Measurements from ENCODE around the gene CYLD.

The CYLD gene

DNA sequence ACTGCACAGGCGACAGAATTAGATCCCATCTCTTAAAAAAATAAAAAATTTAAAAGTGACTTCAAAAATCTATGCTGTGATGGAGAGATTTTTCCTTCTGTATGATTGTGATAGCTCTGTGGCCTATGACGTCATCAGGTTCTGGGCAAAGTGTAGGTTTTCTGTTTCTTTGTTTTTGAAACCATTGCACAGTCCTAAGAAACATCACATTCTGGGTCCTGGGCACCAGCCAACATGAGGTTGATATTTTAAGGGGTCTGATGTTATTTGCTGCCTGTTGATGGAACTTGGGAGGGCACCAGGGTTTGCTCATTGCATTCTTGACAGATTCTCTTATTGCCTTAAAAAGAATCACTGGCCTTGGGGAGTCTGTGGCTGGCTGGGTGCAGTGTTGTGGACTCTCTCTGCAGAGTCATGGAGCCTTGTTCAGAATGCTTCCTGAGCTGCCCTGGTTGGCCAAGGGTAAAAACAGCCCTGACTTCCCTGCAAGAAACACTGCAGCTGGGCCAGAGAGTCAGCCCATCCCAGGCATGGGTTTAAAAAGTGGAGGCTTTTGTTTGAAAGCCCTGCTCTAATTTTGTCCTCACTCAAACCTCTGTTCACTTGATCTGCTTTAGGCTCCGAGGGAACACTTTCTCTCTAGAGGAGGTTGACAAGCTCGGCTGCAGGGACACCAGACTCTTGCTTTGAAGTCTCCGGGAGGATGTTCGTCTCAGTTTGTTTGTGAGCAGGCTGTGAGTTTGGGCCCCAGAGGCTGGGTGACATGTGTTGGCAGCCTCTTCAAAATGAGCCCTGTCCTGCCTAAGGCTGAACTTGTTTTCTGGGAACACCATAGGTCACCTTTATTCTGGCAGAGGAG, 10.5 kb upstream of the CYLD start:
- H3K27ac ChIP-seq, result no peak overlapping the region
- H3K27me3 ChIP-seq (replicated peaks), result no peaks in the 10 kb centered on the region
- in situ Hi-C loops (cut with HindIII; ENCODE audit: low pct_ligation_motif_present, low sequenced_read_pairs), result no loop called here
- no peak for DNase-seq
- H3K36me3 ChIP-seq (replicated peaks), result no peaks in the 10 kb centered on the region
- TF ChIP-seq, protein P1, sequence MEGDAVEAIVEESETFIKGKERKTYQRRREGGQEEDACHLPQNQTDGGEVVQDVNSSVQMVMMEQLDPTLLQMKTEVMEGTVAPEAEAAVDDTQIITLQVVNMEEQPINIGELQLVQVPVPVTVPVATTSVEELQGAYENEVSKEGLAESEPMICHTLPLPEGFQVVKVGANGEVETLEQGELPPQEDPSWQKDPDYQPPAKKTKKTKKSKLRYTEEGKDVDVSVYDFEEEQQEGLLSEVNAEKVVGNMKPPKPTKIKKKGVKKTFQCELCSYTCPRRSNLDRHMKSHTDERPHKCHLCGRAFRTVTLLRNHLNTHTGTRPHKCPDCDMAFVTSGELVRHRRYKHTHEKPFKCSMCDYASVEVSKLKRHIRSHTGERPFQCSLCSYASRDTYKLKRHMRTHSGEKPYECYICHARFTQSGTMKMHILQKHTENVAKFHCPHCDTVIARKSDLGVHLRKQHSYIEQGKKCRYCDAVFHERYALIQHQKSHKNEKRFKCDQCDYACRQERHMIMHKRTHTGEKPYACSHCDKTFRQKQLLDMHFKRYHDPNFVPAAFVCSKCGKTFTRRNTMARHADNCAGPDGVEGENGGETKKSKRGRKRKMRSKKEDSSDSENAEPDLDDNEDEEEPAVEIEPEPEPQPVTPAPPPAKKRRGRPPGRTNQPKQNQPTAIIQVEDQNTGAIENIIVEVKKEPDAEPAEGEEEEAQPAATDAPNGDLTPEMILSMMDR (IDR thresholded peaks at IDR 0.05; ENCODE audit: low read depth, low read length, missing control alignments), result no peak
- no peak overlapping the region for H3K4me3 ChIP-seq (ENCODE audit: low read depth, low read length)

DNA sequence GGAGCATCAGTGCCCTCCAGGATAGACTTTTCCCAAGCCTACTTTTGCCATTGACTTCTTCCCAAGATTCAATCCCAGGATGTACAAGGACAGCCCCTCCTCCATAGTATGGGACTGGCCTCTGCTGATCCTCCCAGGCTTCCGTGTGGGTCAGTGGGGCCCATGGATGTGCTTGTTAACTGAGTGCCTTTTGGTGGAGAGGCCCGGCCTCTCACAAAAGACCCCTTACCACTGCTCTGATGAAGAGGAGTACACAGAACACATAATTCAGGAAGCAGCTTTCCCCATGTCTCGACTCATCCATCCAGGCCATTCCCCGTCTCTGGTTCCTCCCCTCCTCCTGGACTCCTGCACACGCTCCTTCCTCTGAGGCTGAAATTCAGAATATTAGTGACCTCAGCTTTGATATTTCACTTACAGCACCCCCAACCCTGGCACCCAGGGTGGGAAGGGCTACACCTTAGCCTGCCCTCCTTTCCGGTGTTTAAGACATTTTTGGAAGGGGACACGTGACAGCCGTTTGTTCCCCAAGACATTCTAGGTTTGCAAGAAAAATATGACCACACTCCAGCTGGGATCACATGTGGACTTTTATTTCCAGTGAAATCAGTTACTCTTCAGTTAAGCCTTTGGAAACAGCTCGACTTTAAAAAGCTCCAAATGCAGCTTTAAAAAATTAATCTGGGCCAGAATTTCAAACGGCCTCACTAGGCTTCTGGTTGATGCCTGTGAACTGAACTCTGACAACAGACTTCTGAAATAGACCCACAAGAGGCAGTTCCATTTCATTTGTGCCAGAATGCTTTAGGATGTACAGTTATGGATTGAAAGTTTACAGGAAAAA, 9.7 kb upstream of the CYLD start:
- in situ Hi-C loops (cut with HindIII; ENCODE audit: low pct_ligation_motif_present, low sequenced_read_pairs), result no loop called here
- Histone ChIP-seq H3K36me3 (replicated peaks) (no peaks in the 10 kb centered on the region), H3K27ac (no peak overlapping the region), H3K27me3 (replicated peaks) (no peaks in the 10 kb centered on the region), H3K4me3 (ENCODE audit: low read depth, low read length) (no peak overlapping the region)
- TF ChIP-seq, protein P1 (IDR thresholded peaks at IDR 0.05; ENCODE audit: low read depth, low read length, missing control alignments), result no peak
- no peak for DNase-seq

DNA sequence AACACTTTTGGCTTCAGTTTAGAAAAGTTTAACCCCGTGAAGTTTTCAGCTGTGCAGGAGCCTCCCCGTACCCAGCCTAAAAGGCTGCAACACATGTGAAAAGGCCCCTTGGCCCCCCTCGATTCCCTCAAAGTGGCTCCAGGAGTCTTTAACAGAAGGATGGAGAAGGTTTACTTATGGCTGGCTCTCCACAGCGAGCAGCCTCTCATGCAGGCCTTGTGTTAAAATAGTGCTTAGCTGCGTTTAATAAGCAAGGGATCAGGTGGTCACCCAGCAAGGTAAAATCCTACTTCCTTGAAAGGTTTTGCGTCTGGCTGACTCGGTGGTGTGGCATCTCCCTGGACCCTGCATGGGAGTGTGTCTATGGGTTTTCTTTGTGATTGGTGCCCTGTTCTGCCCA, 8.4 kb upstream of the CYLD start:
- H3K36me3 ChIP-seq (replicated peaks), result no peaks in the 10 kb centered on the region
- no peak overlapping the region for H3K4me3 ChIP-seq (ENCODE audit: low read depth, low read length)
- no peaks in the 10 kb centered on the region for H3K27me3 ChIP-seq (replicated peaks)
- TF ChIP-seq, protein P1 (IDR thresholded peaks at IDR 0.05; ENCODE audit: low read depth, low read length, missing control alignments), result no peak
- DNase-seq, result no peak
- in situ Hi-C loops (cut with HindIII; ENCODE audit: low pct_ligation_motif_present, low sequenced_read_pairs), result no loop called here
- no peak overlapping the region for H3K27ac ChIP-seq

DNA sequence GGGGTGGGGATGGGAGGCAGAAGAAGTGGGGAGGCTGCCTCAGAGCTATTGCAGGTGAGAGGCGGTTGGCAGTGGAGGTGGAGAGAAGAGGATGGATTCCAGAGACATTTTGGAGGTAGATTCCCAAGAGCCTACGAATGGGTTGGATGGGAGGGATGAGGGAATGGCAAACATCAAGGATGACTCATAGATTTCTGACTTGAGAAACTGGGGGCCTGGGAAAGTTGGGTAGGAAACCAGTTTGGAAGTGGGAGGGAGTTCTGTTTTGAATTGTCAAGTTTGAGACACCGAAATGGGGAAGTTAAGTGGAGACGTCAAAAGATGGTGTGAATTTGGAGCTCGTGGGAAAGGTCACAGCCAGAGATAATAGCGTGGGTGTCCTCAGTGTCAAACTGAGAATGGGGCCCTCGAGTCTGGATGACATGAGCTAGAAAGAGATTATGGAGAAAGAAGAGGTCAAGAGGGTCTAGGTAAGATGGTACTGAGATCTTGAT, 6.2 kb upstream of the CYLD start:
- no peak overlapping the region for H3K4me3 ChIP-seq (ENCODE audit: low read depth, low read length)
- no peak overlapping the region for H3K27ac ChIP-seq
- H3K36me3 ChIP-seq (replicated peaks), result no peaks in the 10 kb centered on the region
- H3K27me3 ChIP-seq (replicated peaks), result no peaks in the 10 kb centered on the region
- in situ Hi-C loops (cut with HindIII; ENCODE audit: low pct_ligation_motif_present, low sequenced_read_pairs), result no loop called here
- TF ChIP-seq, protein P1 (IDR thresholded peaks at IDR 0.05; ENCODE audit: low read depth, low read length, missing control alignments), result no peak
- no peak for DNase-seq

DNA sequence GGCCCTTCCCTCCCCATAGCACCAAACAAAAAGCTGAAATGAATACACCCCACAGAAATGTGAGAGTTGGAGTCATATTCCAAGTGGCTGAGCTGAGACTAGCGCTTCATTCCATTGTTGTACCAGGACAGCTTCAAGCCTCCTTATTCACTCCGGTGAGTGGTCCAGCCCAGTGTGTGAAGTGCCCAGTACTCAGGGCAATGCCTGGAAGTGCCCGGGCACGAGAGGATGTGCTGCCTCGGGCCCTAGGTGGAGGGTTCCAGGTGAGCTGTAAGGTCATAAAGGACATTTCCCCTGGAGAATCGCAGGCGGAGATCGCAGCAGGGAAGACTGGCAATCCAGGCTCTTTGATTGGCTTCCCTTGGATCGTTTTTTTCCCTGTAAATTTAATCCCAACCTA, 5.4 kb upstream of the CYLD start:
- no peaks in the 10 kb centered on the region for H3K36me3 ChIP-seq (replicated peaks)
- TF ChIP-seq, protein P1 (IDR thresholded peaks at IDR 0.05; ENCODE audit: low read depth, low read length, missing control alignments), result no peak
- no peaks in the 10 kb centered on the region for H3K27me3 ChIP-seq (replicated peaks)
- no peak for DNase-seq
- no peak overlapping the region for H3K27ac ChIP-seq
- H3K4me3 ChIP-seq (ENCODE audit: low read depth, low read length), result no peak overlapping the region
- in situ Hi-C loops (cut with HindIII; ENCODE audit: low pct_ligation_motif_present, low sequenced_read_pairs), result no loop called here
